ENCODE data around the gene USP17L13.
"Not testable (repeated sequence)": the region's sequence is repeated elsewhere in the genome, so short reads cannot be mapped to it uniquely, and the experiment has no call there.

Gene USP17L13

DNA sequence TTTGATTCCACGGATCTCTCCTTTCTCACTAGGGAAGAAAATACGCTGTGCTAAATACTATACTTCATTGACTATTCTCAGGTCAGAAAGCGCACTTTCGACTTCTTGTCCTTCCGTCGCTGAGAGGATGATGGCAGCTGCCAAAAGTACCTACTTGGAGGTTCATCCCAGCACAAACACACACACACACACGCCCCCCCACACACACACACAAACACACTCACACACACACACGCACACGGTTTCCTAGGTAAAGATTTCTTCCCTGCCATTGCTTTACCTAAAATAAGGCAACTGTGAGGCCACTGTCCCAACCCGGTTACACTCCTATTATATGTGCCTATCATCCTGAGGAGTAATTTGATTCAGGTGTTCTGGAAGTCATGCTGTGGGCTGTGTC, 47.0 kb downstream of the USP17L13 start:
- not testable (repeated sequence) for H4K20me1 ChIP-seq (ENCODE audit: insufficient read depth, low read length, poor library complexity, severe bottlenecking); H3F3A ChIP-seq (ENCODE audit: low read depth); H2AFZ ChIP-seq (ENCODE audit: low read length); H3K27me3 ChIP-seq (ENCODE audit: insufficient read depth, low read length, poor library complexity, severe bottlenecking); H3K79me2 ChIP-seq (ENCODE audit: insufficient read depth, low read length); H3K36me3 ChIP-seq (ENCODE audit: insufficient read depth, low read length); H3K4me3 ChIP-seq (ENCODE audit: low read length, poor library complexity, severe bottlenecking); H3K4me1 ChIP-seq (ENCODE audit: insufficient read depth, low read length, poor library complexity, severe bottlenecking); H3K9me2 ChIP-seq (replicated peaks; ENCODE audit: low read depth, low read length); H3K9me3 ChIP-seq (ENCODE audit: insufficient read depth, low read depth, low read length); H3K4me2 ChIP-seq (ENCODE audit: low read depth, low read length, poor library complexity, severe bottlenecking); H3K9ac ChIP-seq (ENCODE audit: low read depth, low read length, poor library complexity, severe bottlenecking)
